ENCODE measurements around the gene BNC2.

BNC2 gene

GRCh38 chr9:16407617-16408016 is 462.9 kb downstream of the BNC2 start:
- H3K4me3 ChIP-seq (ENCODE audit: low read depth, low read length): no peak overlapping the region
- TF ChIP-seq CTCF (conservative IDR thresholded peaks at IDR 0.05; ENCODE audit: low read depth, low read length): no peak
- DNase-seq (ENCODE audit: low read depth): no peak

- no peak overlapping the region for H3K4me3 ChIP-seq (ENCODE audit: low read depth, low read length)
- no peak for DNase-seq (ENCODE audit: low read depth)
- TF ChIP-seq CTCF (conservative IDR thresholded peaks at IDR 0.05; ENCODE audit: low read depth, low read length): no peak
Observed at GRCh38 chr9:16406526-16407225, 463.8 kb downstream of the BNC2 start.

GRCh38 chr9:16405421-16405820 is 465.0 kb downstream of the BNC2 start:
- DNase-seq (ENCODE audit: low read depth): peak; percentile 49
- TF ChIP-seq CTCF (conservative IDR thresholded peaks at IDR 0.05; ENCODE audit: low read depth, low read length): no peak
- H3K4me3 ChIP-seq (ENCODE audit: low read depth, low read length): no peak overlapping the region

- no peak overlapping the region for H3K4me3 ChIP-seq (ENCODE audit: low read depth, low read length)
- TF ChIP-seq CTCF (conservative IDR thresholded peaks at IDR 0.05; ENCODE audit: low read depth, low read length): no peak
- DNase-seq (ENCODE audit: low read depth): no peak
Observed at GRCh38 chr9:16401701-16402100, 468.8 kb downstream of the BNC2 start.

- no peak for DNase-seq (ENCODE audit: low read depth)
- H3K4me3 ChIP-seq (ENCODE audit: low read depth, low read length): no peak overlapping the region
- TF ChIP-seq CTCF (conservative IDR thresholded peaks at IDR 0.05; ENCODE audit: low read depth, low read length): no peak
Observed at GRCh38 chr9:16398691-16399090, 471.8 kb downstream of the BNC2 start.

GRCh38 chr9:16396389-16396788 is 474.1 kb downstream of the BNC2 start:
- no peak overlapping the region for H3K4me3 ChIP-seq (ENCODE audit: low read depth, low read length)
- DNase-seq (ENCODE audit: low read depth): peak; percentile 47
- TF ChIP-seq CTCF (conservative IDR thresholded peaks at IDR 0.05; ENCODE audit: low read depth, low read length): no peak

GRCh38 chr9:16391369-16391768 is 479.1 kb downstream of the BNC2 start:
- DNase-seq (ENCODE audit: low read depth): no peak
- TF ChIP-seq CTCF (conservative IDR thresholded peaks at IDR 0.05; ENCODE audit: low read depth, low read length): no peak
- no peak overlapping the region for H3K4me3 ChIP-seq (ENCODE audit: low read depth, low read length)

All from choroid plexus epithelial cell (primary cell).